ENCODE results near the gene SGCA. TPM values are rescaled to one million over a fixed set of nuclear protein-coding genes. Genes with fewer than 3 reads are reported as not detected.

SGCA gene
- total and polyA plus RNA-seq, 9 of the 15 experiments (the other 6 are each of a cell fraction or from before 2014, with no cell fraction given): not detected

GRCh38 chr17:50139950-50140885 is 25.6 kb upstream of the SGCA start (continued):
- no peak for TF ChIP-seq GABPB2 (CRISPR knock-in tag; conservative IDR thresholded peaks at IDR 0.05)
- no peak for TF ChIP-seq STAT5A (IDR thresholded peaks at IDR 0.05; ENCODE audit: borderline replicate concordance, low read length)
- TF ChIP-seq VEZF1 (CRISPR knock-in tag; IDR thresholded peaks at IDR 0.05): peak; percentile 39; the same call in 1 of the 2 replicates
- no peak for TF ChIP-seq ETV6 (IDR thresholded peaks at IDR 0.05; ENCODE audit: borderline replicate concordance in 1 of 2, low read depth in 2 of 2, low read length in 1 of 2)
- TF ChIP-seq ETV6 (CRISPR knock-in tag; IDR thresholded peaks at IDR 0.05; ENCODE audit: borderline replicate concordance): no peak
- TF ChIP-seq SOX6 (IDR thresholded peaks at IDR 0.05): peak; percentile 32; the same call in 1 of the 2 replicates
- TF ChIP-seq ATF2 (CRISPR knock-in tag; IDR thresholded peaks at IDR 0.05): no peak
- TF ChIP-seq ZNF239 (CRISPR knock-in tag; IDR thresholded peaks at IDR 0.05): no peak
- TF ChIP-seq MEF2D (tag; conservative IDR thresholded peaks at IDR 0.05; ENCODE audit: low read depth): no peak
- no peak; the same call in 1 of the 2 replicates for TF ChIP-seq NBN (IDR thresholded peaks at IDR 0.05; ENCODE audit: low read depth)
- TF ChIP-seq C11orf30 (IDR thresholded peaks at IDR 0.05; ENCODE audit: low read depth): no peak
- TF ChIP-seq CEBPZ (IDR thresholded peaks at IDR 0.05; ENCODE audit: borderline replicate concordance, low read depth, low read length): no peak
- TF ChIP-seq ZNF561 (CRISPR knock-in tag; conservative IDR thresholded peaks at IDR 0.05): no peak
- TF ChIP-seq ZBTB17 (CRISPR knock-in tag; IDR thresholded peaks at IDR 0.05): no peak
- 0 out of 2 replicates have a peak, but pooled peaks have one; percentile 41 for TF ChIP-seq KLF6 (CRISPR knock-in tag; IDR thresholded peaks at IDR 0.05; ENCODE audit: borderline replicate concordance)
